GM12878 (cell line): ENCODE measurements around the gene MPST.

Experiments
- FOXK2 ChIP-seq: fragments of 450-650 bp; IDR thresholded peaks from 2 replicates; pipeline ENCODE4 v1.6.1; 2017; ENCODE audit warnings: mild to moderate bottlenecking, moderate library complexity
- GABPA ChIP-seq: IDR thresholded peaks from 2 replicates; pipeline ENCODE4 v1.6.1; 2014; ENCODE audit warnings: antibody characterized with exemption, low read depth, mild to moderate bottlenecking, inconsistent platforms
- SREBF1 ChIP-seq: IDR thresholded peaks from 2 replicates; pipeline ENCODE4 v1.6.1; 2012; ENCODE audit warnings: mild to moderate bottlenecking, low read length
- TF ChIP-seq, protein P1 (sequence below): fragments of 450-650 bp; IDR thresholded peaks from 2 replicates; pipeline ENCODE4 v1.6.1; 2014; ENCODE audit warnings: mild to moderate bottlenecking
- TF ChIP-seq, protein P2 (sequence below), 3 experiments: IDR thresholded peaks in 2 of 3; conservative IDR thresholded peaks in 1 of 3; 2 replicates each; pipeline ENCODE4 v1.5.1; 2011; ENCODE audit warnings: low read depth in 3 of 3, low read length in 3 of 3, mild to moderate bottlenecking in 3 of 3, control low read depth in 2 of 3, moderate library complexity in 2 of 3, inconsistent platforms in 1 of 3, mixed read lengths in 1 of 3; ENCODE audit not compliant: control insufficient read depth in 2 of 3, insufficient read depth in 1 of 3; ENCODE audit errors: extremely low read depth in 1 of 3
- TF ChIP-seq, protein P3 (sequence below): fragments of 450-650 bp; IDR thresholded peaks from 2 replicates; pipeline ENCODE4 v1.6.1; 2016; ENCODE audit warnings: mild to moderate bottlenecking, moderate library complexity, borderline replicate concordance

DNA sequence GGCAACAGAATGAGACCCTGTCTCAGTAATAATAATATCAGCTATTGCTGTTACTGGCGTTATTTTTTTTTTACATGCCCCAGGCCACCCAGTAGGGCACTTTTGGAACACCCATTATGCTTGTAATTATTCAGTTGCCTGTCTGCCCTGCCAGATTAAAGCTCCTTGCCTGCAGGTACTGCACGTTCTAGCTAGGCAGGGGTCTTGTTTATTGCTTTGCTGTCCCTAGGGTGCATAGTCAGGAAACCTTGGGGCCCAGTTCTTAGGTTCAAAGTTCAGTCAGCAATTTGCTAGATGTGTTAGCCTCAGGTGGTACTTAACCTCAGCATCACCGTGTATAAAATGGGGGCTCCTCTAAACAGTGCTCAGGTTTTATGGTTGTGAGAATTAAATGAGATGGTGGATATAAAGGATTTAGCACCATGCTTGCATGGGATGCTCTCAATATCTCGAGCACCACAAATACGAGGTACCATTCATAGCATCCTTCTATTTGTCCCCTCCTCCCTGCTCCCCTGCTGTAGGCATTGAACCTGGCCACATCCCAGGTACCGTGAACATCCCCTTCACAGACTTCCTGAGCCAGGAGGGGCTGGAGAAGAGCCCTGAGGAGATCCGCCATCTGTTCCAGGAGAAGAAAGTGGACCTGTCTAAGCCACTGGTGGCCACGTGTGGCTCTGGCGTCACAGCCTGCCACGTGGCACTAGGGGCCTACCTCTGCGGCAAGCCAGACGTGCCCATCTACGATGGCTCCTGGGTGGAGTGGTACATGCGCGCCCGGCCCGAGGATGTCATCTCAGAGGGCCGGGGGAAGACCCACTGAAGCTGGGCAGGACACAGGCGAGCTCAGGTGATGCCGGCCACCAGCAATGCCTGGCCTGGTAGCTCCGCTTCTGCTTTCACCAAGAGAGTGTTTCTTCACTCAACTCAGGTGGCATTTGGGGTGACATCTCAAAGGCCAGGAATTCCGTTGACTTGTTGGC lies 9.4 kb downstream of the MPST start:
- no peak for TF ChIP-seq FOXK2
- TF ChIP-seq, protein P1, sequence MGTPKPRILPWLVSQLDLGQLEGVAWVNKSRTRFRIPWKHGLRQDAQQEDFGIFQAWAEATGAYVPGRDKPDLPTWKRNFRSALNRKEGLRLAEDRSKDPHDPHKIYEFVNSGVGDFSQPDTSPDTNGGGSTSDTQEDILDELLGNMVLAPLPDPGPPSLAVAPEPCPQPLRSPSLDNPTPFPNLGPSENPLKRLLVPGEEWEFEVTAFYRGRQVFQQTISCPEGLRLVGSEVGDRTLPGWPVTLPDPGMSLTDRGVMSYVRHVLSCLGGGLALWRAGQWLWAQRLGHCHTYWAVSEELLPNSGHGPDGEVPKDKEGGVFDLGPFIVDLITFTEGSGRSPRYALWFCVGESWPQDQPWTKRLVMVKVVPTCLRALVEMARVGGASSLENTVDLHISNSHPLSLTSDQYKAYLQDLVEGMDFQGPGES = no peak
- no peak for TF ChIP-seq SREBF1
- TF ChIP-seq, protein P2, sequence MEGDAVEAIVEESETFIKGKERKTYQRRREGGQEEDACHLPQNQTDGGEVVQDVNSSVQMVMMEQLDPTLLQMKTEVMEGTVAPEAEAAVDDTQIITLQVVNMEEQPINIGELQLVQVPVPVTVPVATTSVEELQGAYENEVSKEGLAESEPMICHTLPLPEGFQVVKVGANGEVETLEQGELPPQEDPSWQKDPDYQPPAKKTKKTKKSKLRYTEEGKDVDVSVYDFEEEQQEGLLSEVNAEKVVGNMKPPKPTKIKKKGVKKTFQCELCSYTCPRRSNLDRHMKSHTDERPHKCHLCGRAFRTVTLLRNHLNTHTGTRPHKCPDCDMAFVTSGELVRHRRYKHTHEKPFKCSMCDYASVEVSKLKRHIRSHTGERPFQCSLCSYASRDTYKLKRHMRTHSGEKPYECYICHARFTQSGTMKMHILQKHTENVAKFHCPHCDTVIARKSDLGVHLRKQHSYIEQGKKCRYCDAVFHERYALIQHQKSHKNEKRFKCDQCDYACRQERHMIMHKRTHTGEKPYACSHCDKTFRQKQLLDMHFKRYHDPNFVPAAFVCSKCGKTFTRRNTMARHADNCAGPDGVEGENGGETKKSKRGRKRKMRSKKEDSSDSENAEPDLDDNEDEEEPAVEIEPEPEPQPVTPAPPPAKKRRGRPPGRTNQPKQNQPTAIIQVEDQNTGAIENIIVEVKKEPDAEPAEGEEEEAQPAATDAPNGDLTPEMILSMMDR (IDR thresholded peaks at IDR 0.05 in 2 of 3, conservative IDR thresholded peaks at IDR 0.05 in 1 of 3; ENCODE audit: control insufficient read depth in 2 of 3, extremely low read depth in 1 of 3, insufficient read depth in 1 of 3, low read depth in 3 of 3, low read length in 3 of 3) = no peak
- TF ChIP-seq, protein P3, sequence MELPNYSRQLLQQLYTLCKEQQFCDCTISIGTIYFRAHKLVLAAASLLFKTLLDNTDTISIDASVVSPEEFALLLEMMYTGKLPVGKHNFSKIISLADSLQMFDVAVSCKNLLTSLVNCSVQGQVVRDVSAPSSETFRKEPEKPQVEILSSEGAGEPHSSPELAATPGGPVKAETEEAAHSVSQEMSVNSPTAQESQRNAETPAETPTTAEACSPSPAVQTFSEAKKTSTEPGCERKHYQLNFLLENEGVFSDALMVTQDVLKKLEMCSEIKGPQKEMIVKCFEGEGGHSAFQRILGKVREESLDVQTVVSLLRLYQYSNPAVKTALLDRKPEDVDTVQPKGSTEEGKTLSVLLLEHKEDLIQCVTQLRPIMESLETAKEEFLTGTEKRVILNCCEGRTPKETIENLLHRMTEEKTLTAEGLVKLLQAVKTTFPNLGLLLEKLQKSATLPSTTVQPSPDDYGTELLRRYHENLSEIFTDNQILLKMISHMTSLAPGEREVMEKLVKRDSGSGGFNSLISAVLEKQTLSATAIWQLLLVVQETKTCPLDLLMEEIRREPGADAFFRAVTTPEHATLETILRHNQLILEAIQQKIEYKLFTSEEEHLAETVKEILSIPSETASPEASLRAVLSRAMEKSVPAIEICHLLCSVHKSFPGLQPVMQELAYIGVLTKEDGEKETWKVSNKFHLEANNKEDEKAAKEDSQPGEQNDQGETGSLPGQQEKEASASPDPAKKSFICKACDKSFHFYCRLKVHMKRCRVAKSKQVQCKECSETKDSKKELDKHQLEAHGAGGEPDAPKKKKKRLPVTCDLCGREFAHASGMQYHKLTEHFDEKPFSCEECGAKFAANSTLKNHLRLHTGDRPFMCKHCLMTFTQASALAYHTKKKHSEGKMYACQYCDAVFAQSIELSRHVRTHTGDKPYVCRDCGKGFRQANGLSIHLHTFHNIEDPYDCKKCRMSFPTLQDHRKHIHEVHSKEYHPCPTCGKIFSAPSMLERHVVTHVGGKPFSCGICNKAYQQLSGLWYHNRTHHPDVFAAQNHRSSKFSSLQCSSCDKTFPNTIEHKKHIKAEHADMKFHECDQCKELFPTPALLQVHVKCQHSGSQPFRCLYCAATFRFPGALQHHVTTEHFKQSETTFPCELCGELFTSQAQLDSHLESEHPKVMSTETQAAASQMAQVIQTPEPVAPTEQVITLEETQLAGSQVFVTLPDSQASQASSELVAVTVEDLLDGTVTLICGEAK = no peak
- no peak for TF ChIP-seq GABPA
